Stimulated activated CD8-positive, alpha-beta memory T cell treated with anti-CD3 and anti-CD28 coated beads, Interleukin-4, amount 100 ng/mL, for 4 hours (primary cell): ENCODE measurements around the gene C1QTNF9B.

Experiments
- DNase-seq, 2 donors: peaks; one replicate each; pipeline ENCODE4 v3.0.0-alpha.2; 2020; ENCODE audit warnings: low read depth in 2 of 2, low spot score in 1 of 2

Gene C1QTNF9B

GRCh38 chr13:23859455-23859854, 37.8 kb downstream of the C1QTNF9B start:
- no peak for DNase-seq

GRCh38 chr13:23858546-23858945, 38.8 kb downstream of the C1QTNF9B start:
- no peak for DNase-seq

- DNase-seq: no peak
These were observed 41.1 kb downstream of the C1QTNF9B start for GRCh38 chr13:23856008-23856750.

GRCh38 chr13:23855360-23855759, 41.9 kb downstream of the C1QTNF9B start:
- no peak for DNase-seq

- no peak for DNase-seq
These were observed 45.0 kb downstream of the C1QTNF9B start for GRCh38 chr13:23852351-23852750.

- DNase-seq: no peak
These were observed 46.2 kb downstream of the C1QTNF9B start for GRCh38 chr13:23851106-23851505.

- no peak for DNase-seq
These were observed 47.2 kb downstream of the C1QTNF9B start for GRCh38 chr13:23850134-23850533.

- no peak for DNase-seq
These were observed 47.6 kb downstream of the C1QTNF9B start for GRCh38 chr13:23849670-23850069.

- DNase-seq: no peak
These were observed 48.6 kb downstream of the C1QTNF9B start for GRCh38 chr13:23848646-23849141.

GRCh38 chr13:23848019-23848418, 49.3 kb downstream of the C1QTNF9B start:
- no peak for DNase-seq

GRCh38 chr13:23847497-23847896, 49.8 kb downstream of the C1QTNF9B start:
- no peak for DNase-seq

GRCh38 chr13:23845105-23845725, 52.1 kb downstream of the C1QTNF9B start:
- no peak for DNase-seq

GRCh38 chr13:23844132-23844531, 53.2 kb downstream of the C1QTNF9B start:
- no peak for DNase-seq

- no peak for DNase-seq
These were observed 53.9 kb downstream of the C1QTNF9B start for GRCh38 chr13:23843436-23843835.

- no peak for DNase-seq
These were observed 54.9 kb downstream of the C1QTNF9B start for GRCh38 chr13:23842406-23842805.
